ENCODE measurements around the gene CAMKMT.

GRCh38 chr2:44708661-44709000, 346.9 kb downstream of the CAMKMT start:
- TF ChIP-seq CTCF (IDR thresholded peaks at IDR 0.05; ENCODE audit: low read length) = no peak
- no peak for TF ChIP-seq EZH2phosphoT487 (IDR thresholded peaks at IDR 0.05; ENCODE audit: low read length)
- no peak for TF ChIP-seq EZH2 (optimal IDR thresholded peaks at IDR 0.05; ENCODE audit: low read depth, low read length)
